ENCODE data around the gene DBNDD2.

Gene DBNDD2

DNA sequence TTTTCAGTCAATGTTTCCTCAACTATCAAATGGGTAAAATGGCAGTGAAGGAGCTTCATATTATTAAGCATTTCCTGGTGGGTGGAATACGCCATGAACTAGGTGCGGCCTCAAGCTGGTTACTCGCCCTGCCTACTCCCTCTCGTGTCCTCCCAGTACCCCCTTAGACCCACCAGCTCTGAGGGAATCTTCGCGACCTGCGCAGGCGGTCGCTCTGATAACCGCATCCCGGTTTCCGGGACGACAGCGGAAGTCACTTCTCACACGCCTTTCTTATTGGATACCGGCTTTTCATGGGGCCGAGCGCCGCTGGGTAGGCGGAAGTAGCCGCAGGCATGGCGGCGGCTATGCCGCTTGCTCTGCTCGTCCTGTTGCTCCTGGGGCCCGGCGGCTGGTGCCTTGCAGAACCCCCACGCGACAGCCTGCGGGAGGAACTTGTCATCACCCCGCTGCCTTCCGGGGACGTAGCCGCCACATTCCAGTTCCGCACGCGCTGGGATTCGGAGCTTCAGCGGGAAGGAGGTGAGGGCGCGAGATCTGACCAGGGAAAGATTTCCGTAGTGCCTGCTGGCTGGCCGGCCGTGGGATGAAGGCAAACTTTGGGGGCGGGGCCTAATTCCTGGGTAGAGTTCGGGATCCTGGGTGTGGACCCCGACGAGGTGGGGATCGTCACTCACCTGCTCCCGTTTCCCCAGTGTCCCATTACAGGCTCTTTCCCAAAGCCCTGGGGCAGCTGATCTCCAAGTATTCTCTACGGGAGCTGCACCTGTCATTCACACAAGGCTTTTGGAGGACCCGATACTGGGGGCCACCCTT lies 7.9 kb downstream of the DBNDD2 start, which contains the start of gene PIGT:
PIGT (plus strand) TSS at position 320 of the 816 bp plus-strand sequence; CDS start at position 336, 16 bp downstream.
- DNase-seq (ENCODE audit: low spot score), result peak; percentile 91

GRCh38 chr20:45416917-45417316 lies 8.8 kb downstream of the DBNDD2 start:
- DNase-seq (ENCODE audit: low spot score), result no peak

- DNase-seq (ENCODE audit: low spot score), result peak; percentile 52
These were observed 11.4 kb downstream of the DBNDD2 start for GRCh38 chr20:45419188-45420091.

- no peak for DNase-seq (ENCODE audit: low spot score)
These were observed 12.0 kb downstream of the DBNDD2 start for GRCh38 chr20:45420125-45420524.

GRCh38 chr20:45423700-45424099 lies 15.6 kb downstream of the DBNDD2 start:
- no peak for DNase-seq (ENCODE audit: low spot score)

- no peak for DNase-seq (ENCODE audit: low spot score)
These were observed 17.5 kb downstream of the DBNDD2 start for GRCh38 chr20:45425561-45425960.

DNA sequence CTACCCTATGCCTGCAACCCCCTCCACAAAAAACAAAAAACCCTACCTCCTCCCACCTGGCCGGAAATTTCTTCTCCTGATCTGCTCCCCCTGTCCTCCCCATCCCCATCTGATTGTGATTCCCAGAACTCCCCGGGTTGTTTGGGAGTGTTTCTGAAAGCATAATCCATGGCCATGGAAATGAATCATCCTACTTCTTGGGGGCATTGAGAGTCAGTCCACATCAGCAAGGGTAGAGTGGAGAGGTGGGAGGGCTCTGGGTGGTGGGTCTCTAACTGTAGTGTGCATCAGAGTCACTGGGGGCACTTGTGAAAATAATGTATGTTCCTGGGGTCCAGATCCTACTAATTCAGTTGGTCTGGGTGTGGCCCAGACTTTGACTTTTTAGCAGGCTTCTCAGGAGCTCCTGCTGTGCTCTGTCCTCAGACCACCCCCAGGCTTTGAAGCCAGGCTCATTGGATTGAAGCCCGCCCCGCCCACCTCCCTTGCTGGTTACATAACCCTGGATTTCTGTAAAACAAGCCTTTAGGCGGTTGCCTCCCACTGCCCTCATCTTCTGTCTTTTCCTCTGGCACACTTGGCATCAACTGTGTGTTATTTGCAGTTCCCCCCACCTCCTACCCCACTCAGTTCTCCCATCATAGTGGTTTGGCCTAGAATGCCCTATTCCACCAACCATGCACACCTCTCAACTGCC lies 18.4 kb downstream of the DBNDD2 start:
- DNase-seq (ENCODE audit: low spot score), result no peak

- no peak for DNase-seq (ENCODE audit: low spot score)
These were observed 19.4 kb downstream of the DBNDD2 start for GRCh38 chr20:45427236-45428149.

GRCh38 chr20:45429618-45430017 lies 21.5 kb downstream of the DBNDD2 start:
- DNase-seq (ENCODE audit: low spot score), result no peak

- DNase-seq (ENCODE audit: low spot score), result peak; percentile 53
These were observed 24.2 kb downstream of the DBNDD2 start for GRCh38 chr20:45432294-45432693.

GRCh38 chr20:45433316-45433715 lies 25.2 kb downstream of the DBNDD2 start:
- DNase-seq (ENCODE audit: low spot score), result no peak

DNA sequence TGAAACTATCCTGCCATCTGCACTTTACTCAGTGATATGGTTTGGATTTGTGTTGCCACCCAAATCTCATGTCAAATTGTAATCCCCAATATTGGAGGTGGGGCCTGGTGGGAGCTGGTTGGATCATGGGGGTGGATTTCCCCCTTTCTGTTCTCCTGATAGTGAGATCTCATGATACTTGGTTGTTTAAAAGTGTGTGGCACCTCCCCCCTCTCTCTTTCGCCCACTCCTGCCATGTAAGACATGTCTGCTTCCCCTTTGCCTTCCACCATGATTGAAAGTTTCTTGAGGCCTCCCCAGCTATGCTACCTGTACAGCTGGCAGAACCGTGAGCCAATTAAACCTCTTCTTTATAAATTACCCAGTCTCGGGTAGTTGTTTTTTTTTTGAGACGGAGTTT lies 25.9 kb downstream of the DBNDD2 start:
- DNase-seq (ENCODE audit: low spot score), result no peak

GRCh38 chr20:45436732-45437485 lies 28.8 kb downstream of the DBNDD2 start:
- DNase-seq (ENCODE audit: low spot score), result peak; percentile 87

- DNase-seq (ENCODE audit: low spot score), result no peak
These were observed 32.3 kb downstream of the DBNDD2 start for GRCh38 chr20:45440424-45440823.

GRCh38 chr20:45440891-45441685 lies 33.0 kb downstream of the DBNDD2 start:
- DNase-seq (ENCODE audit: low spot score), result no peak

GRCh38 chr20:45441746-45442145 lies 33.7 kb downstream of the DBNDD2 start:
- DNase-seq (ENCODE audit: low spot score), result no peak

GRCh38 chr20:45444050-45444449 lies 36.0 kb downstream of the DBNDD2 start:
- peak; percentile 40 for DNase-seq (ENCODE audit: low spot score)

GRCh38 chr20:45445805-45446562 lies 37.9 kb downstream of the DBNDD2 start:
- DNase-seq (ENCODE audit: low spot score), result peak; percentile 34

- DNase-seq (ENCODE audit: low spot score), result no peak
These were observed 40.2 kb downstream of the DBNDD2 start for GRCh38 chr20:45448270-45448669.
